SKM-1 (cell line): ENCODE results near the gene SRRM4.
A peak's percentile ranks its signal among the peaks of the same experiment; 100 is the strongest.

Experiments
- DNase-seq: peaks from one replicate; lab custom pipeline; 2025; ENCODE audit not compliant: unreplicated experiment; lab: John Stamatoyannopoulos, UW

The SRRM4 gene

DNA sequence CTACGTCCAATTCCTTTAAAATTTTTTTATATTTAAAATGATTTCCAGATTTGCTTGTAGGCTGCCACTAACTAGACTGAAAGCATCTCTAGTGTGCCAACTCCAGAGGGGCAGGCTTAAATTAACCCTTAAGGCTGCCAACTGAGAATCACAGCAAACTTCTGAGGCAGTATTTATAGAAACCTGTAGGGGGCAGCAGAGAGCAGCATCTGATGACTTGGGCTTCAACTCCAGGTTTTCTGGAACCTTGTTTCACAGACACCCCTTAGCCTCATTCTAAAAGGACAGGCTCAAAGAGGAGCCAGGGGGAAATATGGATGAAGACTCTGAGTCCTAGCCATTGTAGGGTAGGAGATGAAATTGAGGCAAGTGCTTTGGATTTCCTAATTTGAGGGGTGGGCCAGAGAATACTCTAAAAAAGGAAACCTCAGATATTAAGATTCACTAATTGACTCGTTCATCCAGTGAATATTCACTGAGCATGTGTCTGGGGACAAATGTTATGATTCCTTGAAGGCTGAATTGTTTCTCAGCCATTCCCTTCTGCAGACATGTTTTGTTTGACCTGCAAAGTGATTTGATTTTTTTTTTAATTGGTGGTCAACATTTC, 134.1 kb downstream of the SRRM4 start:
- peak; percentile 2 for DNase-seq

DNA sequence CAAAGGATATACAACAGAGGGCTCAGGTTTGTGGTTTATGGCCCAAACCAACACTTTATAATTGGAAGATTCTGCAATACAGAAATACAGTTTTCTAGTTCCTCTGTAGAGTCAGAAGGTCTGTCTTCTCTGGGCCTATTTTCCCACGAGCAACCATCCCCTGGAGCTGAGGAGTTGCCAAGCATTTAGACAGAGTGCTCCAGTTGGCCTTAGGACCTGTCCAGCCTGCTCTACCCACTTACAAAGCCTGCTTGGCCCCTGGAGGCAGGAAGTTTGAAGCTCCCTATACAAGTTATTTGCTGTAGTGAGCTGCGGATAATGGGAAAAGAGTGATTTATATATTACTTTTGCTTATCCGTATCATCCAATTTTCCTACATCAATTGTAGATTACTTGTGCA, 136.6 kb downstream of the SRRM4 start:
- no peak for DNase-seq

DNA sequence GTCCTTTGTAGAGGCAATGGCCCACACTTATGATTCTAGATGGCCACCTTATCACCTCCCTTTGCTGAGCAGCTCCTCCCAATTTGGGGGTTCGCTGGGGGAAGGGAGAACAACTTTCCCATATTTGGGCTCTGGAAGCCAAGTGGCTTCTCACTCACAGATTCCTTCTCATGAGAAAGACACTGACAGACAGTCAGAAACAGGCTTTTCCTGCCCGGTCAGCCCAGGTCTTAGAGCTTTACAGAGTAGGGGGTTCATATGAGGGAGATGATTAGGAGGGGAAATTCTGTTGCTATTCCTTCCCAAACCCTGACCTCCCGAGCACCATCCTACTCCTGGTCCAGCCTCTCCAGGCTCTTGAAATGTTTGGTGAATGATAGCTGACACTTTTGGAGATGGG, 137.3 kb downstream of the SRRM4 start:
- DNase-seq: no peak

DNA sequence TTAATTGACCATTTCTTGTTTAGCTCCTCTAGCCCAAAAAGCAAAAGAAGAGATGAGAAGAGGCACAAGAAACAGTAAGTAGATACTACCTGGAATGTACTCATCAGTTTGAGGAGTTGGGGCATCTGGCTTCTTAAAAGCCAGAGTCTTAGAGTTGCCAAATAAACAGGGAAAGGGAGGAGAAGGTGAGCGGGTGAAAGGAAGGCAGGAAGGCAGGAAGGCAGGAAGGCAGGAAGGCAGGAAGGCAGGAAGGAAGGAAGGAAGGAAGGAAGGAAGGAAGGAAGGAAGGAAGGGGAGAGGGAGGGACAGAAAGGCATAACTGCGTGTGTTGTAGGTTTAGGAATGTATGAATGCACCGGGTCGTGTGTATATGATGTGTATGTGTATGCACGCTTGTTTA, 140.7 kb downstream of the SRRM4 start:
- DNase-seq: no peak

DNA sequence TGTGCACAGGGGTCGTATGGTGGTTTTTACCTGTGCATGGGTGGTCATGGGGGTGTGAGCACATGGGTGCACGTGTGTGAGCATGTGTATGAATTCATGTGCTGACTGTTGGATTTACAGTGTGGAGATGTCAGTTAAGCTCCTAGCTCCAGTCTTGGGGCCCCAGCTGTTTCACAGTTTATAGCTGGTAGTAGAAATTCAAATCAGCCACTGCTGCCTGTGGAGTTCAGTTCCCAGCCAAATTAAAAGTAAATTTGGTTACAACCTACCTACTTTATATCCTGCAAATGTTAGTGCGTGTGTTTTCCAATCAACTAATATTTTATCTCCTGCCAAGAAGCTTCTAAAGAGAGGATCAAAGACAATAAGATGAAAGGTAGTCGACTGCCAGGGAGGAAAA, 141.4 kb downstream of the SRRM4 start:
- DNase-seq: no peak

DNA sequence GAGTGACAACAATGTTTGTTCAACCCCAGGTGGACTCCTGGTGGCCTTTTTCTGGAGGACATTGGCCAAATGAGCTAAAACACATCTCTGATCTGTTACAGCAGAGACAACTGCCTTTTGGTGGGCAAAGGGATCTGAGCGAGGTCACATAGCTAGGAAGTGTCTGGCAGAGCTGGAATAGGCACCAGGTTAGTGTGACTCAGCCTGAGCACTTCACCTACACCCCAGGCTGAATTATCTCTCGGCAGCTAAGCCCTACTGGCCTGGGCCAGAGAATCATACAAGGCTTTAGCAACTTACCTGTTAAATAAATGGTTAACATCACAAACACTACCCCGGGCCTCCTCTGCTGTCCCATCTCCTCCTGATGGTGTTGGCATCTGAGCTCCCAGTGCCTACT, 147.2 kb downstream of the SRRM4 start:
- no peak for DNase-seq

DNA sequence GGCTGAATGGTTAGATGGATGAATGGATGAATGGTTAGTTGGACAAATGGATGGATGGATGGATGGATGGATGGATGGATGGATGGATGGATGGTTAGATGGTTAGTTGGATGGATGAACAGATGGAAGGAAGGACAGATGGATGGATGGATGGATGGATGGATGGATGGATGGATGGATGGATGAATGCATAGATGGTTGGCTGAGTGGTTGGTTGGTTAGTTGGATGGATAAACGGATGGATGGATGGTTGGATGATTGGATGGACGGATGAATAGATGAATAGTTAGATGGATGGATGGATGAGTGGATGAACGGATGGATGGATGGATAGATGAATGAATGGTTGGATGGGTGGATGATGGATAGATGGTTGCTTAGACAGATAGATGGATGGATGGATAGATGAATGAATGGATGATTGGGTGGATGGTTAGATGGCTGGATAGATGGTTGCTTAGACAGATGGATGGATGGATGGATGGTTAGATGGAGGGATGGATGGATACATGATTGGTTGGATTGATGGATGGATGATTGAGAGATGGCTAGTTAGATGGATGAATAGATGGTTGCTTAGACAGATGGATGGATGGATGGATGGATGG, 148.6 kb downstream of the SRRM4 start:
- DNase-seq: no peak

DNA sequence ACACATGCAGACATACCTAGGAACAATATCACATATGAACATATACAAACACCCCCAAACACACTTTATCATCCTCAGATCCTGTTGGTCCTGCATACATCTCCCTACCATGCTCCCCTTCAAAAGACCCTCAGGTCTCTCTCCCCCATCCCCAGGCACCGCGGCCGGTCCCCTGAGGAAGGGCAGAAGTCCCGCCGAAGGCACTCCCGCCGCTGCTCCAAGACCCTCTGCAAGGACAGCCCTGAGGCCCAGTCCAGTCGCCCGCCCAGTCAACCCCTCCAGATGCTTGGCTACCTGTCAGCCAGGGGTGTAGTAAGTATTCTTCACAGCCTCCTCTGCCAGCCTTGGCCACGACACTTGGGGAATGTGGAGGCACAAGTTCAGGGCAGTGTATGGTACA, 149.2 kb downstream of the SRRM4 start:
- no peak for DNase-seq

DNA sequence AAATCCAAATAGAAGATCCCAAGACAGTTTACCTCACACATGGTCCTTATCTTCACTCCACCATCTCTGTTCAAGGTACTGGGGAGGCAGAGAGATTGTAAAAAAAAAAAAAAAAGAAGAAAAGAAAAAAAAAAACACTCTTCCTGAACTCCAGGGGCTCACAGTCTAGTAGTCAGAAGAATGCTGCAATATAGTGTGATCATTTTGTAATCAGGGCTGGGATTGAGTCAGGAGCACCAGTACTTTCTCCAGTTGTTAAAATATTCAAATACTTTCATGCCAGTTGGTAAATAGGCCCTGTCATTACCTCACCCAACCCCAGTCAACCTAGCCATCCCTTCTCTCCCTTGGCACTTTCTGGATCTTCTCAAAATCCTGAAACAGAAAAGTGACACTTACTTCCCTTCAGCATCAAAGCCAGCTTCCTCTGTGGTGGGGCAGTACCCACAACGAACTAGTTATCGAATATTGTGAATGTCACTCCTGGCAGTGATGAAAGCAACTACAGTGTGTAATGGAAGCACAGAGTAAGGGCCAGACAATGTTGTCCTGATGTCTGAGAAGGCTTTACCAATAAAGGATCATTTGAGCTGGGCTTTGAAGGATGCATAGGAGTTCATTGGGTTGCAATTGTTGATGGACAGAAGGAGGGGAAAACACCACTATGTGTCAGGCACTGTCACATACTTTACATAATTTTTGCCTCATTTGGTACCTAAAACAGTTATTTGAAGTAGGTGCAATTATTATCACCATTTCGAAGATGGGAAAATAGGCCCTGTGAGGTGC, 153.1 kb downstream of the SRRM4 start:
- DNase-seq: no peak

DNA sequence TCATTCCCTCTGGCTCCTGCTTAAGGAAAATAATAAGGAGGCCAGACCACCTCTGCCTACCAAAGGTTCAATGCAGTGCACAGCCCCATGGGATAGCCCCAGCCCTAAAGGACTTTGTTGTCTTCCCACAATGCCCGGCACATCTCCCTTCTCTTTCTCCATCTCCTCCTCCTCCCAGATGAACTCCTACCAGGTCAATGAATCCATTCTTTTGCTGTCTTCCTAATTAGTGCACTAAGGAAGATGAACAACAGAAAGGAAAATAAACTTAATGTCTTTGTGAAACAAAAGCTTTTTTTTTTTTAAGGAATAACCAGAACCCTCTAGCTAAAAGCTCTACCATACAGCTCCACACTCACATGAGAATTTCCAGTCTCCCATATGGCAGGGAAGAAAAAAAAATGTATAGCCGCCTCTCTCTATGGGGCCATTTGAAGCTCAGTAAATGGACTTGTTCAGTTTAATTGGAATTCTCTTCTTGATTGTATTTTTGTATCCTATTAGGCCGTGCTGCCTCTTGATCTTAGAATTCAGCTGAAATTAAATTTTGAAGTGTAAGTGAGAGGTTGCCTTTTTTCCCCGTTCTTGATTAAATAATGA, 155.6 kb downstream of the SRRM4 start:
- no peak for DNase-seq

DNA sequence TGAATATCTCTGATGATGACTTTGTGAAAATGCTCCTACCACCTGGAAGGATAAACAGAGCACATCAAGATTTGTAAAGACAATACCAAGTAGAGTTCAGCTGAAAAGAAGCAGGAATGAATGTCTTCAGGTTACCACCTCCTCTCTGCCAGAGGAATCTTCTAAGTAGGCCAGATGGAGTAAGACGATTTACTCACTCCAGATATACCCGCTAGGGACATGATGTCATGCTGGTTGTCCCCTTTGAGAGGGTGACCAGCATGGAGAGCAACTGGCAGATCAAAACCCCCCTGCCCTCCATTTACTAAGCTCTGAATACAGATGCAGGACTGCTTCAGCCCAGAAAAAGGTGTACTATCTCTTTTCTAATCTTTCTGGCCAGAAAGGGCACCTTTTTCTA, 158.1 kb downstream of the SRRM4 start:
- DNase-seq: no peak

DNA sequence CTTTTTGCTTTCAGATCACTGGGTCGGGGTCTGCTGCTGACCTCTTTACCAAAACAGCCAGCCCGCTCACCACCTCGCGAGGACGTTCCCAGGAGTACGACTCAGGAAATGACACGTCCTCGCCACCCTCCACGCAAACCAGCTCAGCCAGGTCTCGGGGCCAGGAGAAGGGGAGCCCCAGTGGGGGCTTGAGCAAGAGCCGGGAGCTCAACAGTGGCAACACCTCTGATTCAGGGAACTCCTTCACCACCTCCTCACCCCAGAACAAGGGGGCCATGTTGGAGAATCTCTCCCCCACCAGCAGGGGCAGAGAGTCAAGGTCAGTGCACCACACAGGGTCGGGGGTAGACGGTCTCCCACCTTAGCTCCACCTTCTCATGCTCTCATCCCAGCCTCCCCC, 164.0 kb downstream of the SRRM4 start:
- no peak for DNase-seq

DNA sequence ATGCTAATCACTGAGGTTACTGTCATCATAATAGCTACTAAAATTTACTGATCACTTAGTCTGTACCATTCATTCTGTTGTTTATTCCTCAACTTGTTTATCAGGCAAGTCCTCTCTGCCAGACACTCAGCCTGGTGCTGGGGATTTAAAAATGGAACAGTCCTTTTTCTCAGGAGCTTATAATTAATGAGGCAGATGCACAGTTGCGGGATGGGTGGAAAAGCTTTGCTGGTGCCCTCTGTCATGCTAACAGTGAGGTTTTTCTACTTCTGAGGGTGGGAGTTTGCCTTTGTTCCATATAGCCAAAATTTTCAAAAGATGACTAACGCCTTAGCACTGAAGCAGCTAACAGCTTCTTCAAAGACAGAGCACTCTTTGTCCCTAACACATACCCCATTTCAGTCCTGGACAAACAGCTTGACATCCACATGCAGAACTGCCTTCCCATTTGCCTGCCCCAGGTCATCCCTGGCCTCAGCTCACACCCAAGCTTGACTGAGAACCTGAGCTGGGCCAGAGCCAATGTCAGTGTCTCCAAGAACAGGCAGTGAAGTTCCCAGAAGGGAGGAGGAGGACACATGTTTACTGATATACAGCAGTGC, 166.6 kb downstream of the SRRM4 start:
- DNase-seq: no peak

DNA sequence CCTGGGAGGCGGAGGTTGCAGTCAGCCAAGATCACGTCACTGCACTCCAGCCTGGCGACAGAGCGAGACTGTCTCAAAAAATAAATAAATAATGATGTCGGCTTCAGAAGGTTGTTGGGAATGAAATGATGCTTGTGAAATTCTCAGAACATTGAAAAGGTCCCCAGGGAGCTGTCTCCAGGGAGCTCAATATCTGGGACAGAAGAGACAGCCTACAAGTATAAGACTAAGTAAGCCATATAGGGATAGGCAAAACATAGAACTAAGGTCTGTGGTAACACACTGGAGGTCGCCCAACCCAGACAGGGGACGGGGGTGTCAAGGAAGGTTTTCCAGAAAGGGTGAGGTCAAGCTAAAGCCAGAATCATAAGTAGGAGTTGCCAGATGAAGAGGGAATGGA, 167.9 kb downstream of the SRRM4 start:
- DNase-seq: no peak

DNA sequence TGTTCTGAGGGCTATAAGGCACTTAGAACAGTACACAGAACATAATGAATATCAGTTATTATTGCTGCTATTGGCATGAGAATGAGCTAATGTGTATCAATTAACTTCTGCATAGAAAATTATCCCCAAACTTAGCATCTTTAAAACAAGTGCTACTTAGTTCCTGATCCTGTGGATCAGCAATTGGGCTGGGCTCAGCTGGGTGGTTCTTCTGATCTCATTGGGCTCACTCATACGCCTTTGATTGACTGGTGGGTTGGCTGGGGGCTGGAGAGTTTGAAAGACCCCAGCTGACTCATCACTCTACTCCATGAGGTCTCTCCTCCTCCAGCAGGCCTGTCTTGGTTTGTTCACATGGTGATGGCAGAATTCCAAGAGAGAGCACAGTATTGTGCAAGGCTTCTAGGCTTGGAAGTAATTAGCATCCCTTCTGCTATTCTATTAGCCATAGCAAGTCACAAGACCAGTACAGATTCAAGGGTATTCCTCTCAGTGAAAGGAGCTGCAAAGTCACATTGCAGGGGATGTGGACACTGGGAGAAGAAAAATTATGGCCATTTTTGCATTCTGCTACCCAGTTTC, 170.2 kb downstream of the SRRM4 start:
- DNase-seq: no peak

DNA sequence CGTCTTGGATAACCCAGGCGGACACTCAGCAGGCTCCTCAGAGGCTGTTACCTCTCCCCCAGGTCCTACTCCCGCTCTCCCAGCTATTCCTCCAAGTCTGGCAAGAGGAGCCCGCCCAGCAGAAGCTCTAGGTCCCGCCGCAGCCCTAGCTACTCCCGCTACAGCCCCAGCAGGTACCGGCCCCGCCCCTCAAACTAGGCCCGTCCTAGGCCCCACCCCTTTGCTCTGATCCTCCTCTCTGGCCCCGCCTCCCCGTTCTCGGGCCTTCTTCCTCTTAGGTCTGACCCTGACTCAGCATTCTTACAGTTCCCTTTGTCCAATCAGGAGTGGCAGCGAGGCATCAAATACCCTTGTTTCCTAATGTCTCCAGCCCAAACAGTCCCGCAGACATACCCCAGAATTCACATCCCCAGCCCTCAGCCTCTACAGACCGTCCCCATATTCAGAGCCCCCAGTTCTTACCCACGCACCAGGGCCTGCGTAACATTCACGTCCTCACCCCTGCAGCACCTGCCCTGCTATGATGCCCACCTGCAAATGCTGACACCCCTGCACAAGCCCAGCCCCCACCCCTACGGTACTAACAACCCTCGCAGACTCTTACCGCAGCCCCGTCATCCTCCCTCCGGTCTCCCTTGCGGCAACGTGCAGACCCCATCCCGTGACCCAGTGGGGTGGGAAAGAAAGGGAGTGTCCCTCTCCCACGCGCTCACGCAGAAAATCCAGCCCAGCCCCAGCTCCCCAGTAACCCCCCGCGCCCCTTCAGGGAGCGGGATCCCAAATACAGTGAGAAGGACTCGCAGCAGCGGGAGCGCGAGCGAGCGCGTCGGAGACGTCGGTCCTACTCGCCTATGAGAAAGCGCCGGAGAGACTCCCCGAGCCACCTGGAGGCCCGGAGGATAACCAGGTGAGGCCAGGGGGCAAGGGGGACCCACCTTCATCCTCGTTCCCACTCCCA, 172.4 kb downstream of the SRRM4 start:
- DNase-seq: no peak

DNA sequence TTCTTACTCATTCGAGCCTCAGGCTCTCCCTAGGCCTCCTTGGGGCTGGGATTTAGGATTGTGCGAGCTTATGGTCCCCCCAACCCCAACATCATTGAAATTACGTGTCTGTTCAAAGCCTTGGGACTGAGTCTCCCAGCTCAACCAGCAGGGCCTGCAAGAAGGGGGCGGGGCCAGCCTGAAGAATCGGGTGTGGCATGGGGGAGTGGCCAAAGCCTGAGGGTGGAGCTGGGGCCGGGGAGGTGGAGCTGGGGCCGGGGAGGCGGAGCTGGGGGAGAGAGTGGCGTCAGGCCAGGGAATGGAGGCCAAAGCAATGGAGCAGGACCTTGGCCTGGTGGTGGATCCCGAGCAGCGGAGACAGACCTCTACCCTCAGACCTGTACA, 173.1 kb downstream of the SRRM4 start:
- DNase-seq: no peak

DNA sequence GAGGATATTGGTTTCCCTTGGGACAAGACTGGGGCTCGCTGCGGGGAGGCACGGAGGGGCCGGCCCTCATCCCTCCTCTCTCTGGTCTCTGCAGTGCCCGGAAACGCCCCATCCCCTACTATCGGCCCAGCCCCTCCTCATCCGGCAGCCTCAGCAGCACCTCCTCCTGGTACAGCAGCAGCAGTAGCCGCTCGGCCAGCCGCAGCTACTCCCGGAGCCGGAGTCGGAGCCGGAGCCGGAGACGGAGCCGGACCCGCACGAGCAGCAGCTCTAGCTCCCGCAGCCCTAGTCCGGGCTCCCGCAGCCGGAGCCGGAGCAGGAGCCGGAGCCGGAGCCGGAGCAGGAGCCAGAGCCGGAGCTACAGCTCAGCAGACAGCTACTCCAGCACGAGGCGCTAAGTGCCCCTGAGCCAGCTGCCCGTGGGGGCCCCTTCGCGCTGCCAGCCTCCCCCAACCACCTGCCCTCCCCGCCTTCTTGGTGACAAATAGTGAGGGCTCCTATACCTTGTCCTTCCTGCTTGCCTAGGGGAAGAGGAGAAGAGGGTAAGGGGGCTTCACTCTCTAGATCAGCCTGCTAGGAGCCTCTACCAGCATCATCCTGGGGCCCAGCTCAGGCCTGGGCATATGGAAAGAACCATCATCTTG, 175.2 kb downstream of the SRRM4 start:
- DNase-seq: no peak

DNA sequence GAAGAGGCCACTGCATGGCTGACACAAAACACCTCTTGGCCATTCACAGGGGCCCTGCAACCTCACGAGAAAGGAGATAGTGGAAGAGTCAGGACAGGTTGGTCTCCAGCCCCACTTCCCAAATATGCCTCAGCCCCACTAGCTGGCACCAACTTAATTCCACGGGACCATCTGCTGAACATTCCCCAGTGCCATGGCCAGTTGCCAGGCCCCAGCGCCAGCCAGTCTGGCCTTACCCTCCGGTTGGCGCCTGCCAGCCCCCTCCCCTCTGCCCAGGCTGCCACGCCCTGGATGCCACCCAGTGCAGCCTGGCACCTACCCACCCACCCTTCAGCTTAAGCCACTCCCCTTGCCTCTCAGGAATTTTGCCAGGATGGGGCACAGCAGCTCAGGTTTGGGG, 176.2 kb downstream of the SRRM4 start:
- no peak for DNase-seq

DNA sequence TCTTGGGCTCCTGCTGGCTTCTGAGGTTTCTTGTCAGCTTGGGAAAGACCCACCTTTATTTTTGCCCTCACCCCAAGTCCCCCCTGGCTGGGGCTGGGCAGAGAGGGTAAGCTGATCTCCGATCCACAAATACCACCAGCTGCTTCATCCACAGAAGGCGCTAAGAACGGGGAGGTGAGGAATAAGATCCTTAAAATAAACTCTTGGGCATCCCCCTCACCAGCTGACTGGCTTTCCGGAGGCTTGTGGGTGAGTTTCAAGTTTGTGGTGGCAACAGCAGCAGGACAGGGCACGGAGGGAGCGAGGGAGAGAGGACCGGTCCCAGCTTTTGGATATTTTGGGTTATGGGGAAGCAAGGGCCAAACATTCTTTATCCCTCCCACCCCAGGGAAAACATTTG, 176.6 kb downstream of the SRRM4 start:
- DNase-seq: no peak
